Daoy (cell line): ENCODE data around the gene C4B. TPM values are rescaled to one million over a fixed set of nuclear protein-coding genes. Genes with fewer than 3 reads are reported as not detected.
"Not testable (repeated sequence)": the region's sequence is repeated elsewhere in the genome, so short reads cannot be mapped to it uniquely, and the experiment has no call there.

Source experiments
- DNase-seq: peaks from one replicate; pipeline ENCODE4 v3.0.0-alpha.2; 2015; ENCODE audit warnings: low read depth
- total RNA-seq: library from RNA; depleted of rRNA; stranded (reverse); fragments of >200 nt; shearing (Covaris generic); gene quantifications from 2 replicates; pipeline ENCODE4 v1.2.3, GENCODE V29; 2014

C4B gene
- total RNA-seq, 1 experiment from 2014 or later: 3.7 TPM

DNA sequence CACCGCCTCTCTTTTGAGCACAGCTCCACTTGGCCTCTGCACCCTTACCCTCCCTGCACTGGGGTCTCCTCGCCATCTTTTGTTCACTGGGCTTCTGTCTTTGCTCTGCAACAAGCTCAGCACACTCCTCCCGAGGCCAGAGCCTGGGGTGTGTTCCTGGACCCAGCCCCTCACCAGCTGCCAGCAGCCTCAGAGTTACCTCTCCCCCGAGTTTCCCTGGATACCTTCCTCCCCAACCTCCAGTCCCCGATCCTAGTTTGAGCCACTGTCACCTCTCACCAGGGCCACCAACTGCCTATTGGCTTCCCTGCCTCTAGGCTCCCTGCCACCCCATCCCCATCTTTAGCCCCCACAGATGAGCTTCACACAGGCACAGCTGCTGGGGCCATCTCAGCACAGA, 36.0 kb downstream of the C4B start:
- no peak for DNase-seq

DNA sequence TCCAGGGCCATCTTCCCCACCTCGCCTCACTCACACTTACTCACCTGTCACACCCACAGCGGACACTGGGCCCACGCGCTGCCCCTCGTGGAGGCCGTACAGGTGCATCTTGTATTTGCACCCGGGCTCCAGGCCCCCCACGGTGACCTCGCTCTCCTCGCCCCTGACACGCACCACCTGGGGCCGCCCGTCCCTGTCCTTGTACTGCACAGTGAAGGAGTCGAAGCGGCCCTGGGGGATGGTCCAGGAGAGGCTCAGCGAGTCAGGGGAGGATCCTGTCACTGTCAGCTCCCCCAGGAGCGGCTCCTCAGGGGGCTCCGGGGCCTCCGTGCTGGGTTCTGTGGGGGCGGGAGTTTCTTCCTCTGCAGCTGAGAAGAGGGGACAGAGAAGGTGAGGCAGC, 38.0 kb downstream of the C4B start:
- not testable (repeated sequence) for DNase-seq

DNA sequence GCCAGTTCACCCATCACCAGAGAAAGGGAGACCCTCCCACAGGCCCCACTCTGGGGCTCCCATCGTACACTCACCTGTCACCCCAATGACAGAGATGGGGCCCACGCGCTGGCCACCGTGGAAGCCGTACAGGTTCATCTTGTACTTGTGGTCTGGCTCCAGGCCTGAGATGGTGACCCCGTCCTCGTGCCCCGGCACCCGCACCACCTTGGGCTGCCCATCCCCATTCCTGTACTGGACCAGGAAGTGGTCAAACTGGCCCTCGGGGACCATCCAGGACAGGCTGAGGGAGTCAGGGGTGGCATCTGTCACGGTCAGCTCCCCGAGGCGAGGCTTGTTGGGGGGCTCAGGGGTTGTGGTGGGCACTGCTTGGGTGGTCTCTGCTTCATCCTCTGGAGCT, 38.7 kb downstream of the C4B start:
- DNase-seq: not testable (repeated sequence)

DNA sequence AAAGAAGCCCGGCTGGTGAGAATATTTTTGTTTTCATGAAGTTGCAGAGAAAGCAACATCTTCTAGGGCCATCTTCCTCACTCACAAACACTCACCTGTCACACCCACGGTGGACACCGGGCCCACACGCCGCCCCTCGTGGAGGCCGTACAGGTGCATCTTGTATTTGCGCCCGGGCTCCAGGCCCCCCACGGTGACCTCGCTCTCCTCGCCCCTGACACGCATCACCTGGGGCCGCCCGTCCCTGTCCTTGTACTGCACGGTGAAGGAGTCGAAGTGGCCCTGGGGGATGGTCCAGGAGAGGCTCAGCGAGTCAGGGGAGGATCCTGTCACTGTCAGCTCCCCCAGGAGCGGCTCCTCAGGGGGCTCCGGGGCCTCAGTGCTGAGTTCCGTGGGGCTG, 41.2 kb downstream of the C4B start:
- DNase-seq: not testable (repeated sequence)

DNA sequence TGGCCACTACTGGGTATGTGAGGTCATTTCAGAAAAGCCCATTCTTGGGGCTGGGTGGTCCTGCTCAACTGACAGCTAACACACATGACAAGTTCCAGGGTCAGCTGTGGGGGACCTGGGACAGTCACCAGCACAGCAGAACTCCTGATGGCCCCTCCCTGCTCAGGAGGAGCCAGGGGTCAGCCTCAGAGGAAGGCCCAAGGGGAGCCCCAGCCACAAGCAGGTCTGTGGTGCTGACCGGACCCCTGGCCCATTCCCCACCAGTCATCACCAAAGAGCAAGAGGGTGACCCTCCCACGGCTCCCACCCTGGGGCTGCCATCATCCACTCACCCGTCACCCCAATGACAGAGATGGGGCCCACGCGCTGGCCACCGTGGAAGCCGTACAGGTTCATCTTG, 41.7 kb downstream of the C4B start:
- DNase-seq: no peak

DNA sequence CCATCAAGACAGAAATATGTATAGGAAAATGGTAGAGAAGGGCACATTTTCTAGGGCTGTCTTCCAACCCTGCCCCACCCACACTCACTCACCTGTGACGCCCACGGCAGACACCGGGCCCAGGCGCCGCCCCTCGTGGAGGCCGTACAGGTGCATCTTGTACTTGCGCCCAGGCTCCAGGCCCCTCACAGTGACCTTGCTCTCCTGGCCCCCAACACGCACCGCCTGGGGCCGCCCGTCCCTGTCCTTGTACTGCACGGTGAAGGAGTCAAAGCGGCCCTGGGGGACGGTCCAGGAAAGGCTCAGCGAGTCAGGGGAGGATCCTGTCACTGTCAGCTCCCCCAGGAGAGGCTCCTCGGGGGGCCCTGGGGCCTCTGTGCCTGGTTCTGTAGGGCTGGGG, 43.4 kb downstream of the C4B start:
- DNase-seq: no peak

DNA sequence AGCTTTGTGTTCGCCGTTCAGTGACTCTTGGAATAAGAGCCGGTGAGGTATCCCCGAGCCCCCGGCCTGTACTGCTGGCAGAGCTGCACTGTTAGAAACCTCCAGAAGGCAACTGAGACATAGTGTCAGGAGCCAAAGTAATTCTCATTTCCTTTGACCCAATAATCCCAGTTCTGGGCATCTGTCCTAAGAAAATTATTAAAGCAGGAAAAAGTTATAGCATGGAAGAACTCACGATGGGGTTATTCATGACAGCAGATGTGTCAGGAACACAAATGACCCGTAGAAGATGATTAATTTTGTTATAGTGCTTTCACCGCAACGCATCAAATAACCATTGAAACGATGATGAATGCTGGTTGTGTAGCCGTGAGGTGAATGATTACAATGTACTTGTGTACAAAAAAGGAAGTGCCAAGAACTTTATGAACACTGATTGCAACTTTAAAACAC, 43.9 kb downstream of the C4B start:
- peak; percentile 32 for DNase-seq

DNA sequence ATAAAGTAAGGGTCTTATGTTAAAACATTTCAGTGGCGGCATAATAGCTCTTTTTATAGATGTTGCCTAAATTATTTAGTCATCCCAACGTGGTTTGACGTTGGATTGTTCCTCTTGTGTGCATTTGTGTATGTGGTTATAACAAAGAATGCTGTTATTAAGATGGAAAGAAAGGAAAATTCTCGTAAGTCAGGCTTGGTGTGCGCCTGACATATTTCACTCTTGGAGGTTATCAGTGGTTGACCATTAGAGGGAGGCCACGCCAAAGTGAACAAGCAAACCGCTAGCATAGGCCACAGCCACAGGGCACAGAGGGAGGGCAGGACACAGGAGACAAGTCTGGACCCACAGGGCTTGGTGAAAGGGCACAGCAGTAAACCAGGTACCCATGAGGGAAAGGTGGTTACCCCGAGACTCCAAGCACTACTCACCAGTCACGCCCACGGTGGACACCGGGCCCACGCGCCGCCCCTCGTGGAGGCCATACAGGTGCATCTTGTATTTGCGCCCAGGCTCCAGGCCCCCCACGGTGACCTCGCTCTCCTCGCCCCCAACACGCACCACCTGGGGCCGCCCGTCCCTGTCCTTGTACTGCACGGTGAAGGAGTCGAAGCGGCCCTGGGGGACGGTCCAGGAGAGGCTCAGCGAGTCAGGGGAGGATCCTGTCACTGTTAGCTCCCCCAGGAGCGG, 46.5 kb downstream of the C4B start:
- no peak for DNase-seq

DNA sequence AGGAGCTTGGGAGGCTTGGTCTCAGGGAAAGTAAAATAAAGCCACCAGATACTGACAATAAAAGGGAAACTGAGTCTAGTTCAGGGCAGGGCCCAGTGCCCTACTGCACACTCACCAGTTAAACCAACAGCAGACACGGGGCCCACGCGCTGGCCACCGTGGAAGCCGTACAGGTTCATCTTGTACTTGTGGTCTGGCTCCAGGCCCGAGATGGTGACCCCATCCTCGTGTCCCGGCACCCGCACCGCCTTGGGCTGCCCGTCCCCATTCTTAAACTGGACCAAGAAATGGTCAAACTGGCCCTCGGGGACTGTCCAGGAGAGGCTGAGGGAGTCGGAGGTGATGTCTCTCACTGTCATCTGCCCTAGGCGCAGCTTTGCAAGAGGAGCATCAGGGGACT, 50.1 kb downstream of the C4B start:
- DNase-seq: no peak

DNA sequence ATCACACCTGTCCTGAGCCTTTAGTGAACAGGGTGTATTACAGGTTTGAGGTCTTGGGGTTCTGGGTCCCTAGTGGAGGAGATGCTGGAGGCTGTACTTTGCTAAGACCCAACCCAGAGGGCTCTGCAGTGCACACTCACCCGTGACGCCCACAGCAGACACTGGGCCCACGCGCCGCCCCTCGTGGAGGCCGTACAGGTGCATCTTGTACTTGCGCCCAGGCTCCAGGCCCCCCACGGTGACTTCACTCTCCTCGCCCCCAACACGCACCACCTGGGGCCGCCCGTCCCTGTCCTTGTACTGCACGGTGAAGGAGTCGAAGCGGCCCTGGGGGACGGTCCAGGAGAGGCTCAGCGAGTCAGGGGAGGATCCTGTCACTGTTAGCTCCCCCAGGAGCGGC, 52.9 kb downstream of the C4B start:
- not testable (repeated sequence) for DNase-seq

DNA sequence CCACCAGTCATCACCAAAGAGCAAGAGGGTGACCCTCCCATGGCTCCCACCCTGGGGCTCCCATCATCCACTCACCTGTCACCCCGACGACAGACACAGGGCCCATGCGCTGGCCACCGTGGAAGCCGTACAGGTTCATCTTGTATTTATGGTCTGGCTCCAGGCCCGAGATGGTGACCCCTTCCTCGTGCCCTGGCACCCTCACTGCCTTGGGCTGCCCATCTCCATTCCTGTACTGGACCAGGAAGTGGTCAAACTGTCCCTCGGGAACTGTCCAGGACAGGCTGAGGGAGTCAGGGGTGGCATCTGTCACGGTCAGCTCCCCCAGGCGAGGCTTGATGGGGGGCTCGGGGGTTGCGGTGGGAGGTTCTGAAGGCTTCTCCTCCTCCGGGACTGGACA, 53.7 kb downstream of the C4B start:
- DNase-seq: not testable (repeated sequence)

DNA sequence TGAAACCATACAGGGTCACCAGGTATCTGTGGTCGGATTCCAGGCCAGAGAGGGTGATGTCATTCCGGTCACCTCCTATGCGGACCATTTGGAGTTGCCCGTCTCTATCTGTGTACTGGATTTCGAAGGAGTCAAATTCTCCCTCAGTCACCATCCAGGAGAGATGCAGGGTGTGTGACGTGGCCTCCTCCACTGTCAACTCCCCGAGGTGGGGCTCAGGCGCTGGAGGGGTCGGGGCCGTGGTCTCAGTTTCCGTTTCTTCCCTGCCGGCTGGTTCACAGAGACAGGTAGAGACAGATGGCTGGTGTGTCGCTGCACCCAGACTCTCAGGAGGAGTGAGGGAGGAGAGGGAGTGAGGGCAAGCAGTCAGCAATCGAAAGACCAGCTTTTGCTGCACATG, 54.3 kb downstream of the C4B start:
- DNase-seq: no peak

DNA sequence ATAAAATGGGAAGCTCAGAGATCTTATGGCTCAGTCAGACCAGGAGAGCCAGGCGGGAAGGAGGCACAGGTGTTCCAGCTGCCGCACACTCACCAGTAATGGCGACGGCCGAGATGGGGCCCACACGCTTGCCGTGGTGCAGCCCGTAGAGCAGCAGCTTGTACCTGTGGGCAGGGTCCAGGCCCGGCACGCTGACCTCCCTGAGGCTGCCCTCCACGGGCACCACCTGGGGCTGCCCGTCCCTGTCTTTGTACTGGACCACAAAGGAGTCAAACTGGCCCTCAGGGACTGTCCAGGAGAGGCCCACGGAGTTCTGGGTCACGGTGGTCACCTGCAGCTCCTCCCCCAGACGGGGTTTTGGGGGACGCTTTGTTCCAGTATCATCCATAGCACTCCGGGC, 54.9 kb downstream of the C4B start:
- DNase-seq: no peak

DNA sequence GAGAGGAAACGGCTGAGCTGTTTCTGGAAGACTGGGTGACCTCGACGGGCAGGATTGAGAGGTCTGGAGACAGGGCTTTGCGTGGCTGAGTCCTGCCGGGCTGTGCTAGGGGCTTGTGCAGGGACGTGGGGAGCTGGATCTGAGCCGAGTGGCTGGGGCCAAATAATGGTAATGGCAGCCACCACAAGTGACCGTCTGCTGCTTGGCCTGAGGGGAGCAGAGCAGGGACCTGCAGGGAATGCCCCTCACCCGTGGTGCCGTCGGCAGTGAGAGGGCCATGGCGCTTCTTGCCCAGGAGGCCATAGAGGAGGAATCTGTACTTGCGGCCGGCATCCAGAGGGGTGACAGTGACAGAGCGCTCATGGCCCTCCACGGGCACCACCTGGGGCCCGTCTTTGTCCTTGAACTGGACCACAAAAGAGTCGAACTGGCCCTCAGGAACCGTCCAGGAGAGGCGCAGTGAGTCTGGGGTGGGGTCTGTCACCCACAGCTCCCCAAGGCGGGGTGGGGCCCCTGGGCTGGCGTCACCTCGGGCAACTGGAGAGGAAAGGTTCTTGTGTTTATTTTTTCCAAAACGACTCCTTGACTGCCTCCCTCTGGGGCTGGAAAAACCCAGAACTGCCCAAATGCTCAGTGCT, 55.4 kb downstream of the C4B start:
- DNase-seq: no peak

DNA sequence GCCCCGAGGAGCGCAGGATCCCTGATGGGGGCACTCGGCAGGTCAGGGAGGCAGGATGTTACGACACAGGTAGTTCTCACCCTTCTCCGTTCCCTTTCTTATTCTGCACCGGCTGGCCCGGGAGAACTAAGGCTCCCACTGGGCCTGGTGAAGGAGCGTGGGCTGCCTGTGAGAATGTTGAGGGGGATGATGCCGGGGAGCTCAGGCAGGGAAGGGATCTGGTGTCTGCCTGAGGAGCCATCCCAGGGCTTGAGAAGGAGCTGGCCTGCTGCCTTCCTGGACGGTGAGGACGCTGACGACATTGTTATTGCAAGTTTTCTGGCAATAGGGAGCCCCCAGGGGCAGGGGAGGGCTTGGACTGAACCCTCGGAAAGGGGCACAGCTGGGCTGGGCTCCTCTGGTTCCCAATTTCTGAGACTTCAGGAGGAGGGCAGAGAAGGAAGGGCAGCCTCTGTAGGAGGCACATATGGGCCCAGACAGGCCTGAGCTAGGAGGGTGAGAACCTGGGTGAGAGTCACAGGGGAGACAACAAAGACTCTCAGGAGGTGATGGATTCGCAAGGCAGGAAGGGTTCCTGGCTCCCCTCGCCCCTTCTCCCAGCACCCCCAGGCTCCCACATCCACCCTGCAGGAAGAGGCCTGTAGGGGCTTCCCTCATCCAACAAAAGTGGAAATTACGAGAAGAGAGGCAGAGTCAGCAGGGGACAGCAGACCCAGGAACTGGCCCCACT, 56.4 kb downstream of the C4B start:
- no peak for DNase-seq

DNA sequence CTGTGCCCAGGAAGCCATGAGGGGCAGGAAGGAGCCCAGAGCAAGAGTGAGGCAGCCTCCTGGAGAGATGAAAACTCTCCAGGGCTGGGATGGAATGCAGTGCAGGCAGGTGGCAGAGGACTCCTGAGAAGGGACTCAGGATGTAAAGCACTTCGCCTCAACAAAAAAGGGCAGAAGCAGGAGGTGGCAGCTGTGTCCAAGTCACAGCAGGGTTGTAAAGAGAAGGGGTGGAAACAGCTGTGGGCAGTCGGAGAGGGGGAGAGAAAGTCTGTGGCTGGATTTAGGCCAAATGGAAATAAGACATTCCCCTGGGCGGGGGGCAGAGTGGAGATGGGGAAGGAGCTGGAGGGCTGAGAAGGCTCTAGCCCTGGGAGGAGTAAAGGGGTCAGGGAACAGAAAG, 58.5 kb downstream of the C4B start:
- no peak for DNase-seq

DNA sequence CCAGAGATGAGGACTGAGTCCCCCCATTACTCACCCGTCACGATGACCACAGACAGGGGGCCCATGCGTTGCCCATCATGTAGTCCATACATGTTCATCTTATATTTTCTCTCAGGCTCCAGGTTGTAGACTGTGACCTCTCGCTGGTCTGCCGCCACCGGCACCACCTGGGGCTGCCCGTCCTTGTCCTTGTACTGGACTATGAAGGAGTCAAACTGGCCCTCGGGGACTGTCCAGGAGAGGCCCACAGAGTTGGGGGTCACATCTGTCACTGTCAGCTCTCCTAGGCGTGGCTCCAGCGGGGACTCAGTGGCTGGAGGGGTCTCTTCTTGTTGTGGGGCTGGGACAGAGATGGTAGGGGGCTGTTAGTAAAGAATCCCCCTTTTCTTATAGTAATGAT, 59.0 kb downstream of the C4B start:
- DNase-seq: no peak

DNA sequence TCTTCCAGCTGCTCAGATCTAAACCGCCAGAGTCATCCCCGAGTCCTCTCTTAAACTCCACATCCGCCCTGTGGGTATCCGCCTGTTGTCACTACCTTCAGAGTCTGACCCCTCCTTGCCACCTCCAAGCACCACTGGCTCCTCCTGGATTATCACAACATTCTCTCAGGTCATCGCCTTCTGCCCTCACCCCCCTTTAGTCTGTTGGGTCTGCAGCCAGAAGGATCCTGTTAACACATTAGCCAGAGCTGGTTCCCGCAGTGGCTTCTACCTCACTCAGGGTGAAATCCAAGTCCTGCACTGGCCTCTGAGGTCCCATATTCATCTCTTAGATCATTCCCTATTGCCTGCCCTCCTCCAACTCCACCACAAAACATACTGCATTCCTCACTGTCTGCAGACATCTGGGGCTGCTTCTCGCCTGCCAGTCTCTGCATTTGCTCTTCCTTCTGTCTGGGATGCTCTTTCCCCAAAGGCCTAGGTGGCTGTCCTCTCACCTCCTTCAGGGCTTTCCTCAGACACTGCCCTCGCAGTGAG, 60.5 kb downstream of the C4B start:
- DNase-seq: no peak

DNA sequence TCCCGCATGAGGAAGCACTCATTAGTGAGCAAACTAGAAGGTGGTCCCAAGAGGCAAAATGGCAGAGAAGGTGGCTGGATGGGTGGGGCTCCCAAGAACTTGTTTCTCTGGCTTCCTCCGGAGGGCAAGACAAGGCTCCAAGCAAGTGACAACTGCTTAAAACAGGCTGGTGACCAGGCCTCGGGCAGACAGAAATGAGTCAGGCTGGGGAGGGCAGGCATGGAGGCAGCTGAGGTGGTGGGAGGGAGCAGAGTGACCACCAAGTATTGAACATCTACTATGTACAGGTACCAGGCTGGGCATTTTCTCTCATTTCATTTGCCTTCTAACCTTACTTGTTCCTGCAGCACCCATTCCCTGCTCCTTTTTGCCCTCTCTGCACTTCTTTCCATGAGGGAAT, 61.2 kb downstream of the C4B start:
- peak; percentile 44 for DNase-seq

DNA sequence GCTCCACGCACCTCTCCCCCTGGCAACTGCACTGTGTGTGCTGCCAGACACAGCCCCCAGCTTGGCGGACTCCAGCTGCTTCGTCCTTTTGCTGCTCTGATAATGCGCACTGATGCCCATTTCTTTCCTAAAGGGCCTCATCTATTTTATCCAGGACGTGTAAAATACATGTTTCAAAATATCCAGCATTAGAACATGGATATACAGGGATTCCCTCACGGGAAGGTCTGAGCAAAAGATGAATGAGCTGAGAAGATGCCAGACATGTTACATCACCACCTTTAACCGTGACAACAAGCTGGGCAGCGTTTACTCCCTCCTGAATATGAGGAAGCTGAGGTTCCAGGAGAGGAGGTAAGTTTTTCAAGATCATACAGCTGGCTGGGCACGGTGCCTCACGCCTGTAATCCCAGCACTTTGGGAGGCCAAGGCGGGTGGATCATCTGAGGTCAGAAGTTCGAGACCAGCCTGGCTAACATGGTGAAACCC, 61.8 kb downstream of the C4B start:
- DNase-seq: peak; percentile 89

DNA sequence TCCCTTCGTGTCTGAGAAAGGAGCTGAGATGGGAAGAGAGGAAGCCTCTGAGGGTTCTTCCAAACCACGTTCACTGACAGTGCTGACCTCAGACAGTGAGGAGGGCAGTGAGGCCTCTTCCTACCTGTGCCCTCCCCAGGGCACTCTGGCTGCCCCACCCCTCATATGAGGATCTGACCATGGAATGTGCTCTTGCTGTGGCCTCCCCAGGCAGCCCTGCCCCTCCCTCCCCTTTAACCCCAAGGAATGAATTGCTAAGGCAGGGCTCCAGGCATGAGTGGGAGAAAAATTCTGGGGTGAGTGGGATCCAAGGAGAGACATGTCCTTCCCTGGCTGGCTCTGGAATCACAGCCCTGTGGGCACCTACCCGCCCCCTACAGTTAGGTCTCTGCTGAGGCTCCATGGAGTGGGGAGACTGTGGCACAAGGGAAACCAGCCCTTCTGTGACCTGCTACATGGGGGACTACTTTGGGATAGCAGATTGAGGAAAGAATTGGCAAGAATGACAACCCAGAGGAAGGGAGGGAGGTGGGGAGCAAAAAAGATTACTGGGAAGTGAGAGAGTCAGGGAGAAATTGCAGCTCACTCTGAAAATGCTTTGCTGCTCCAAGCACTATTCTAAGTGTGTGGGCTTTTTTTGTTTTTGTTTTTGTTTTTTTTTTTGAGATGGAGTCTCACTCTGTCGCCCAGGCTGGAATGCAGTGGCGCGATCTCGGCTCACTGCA, 65.1 kb downstream of the C4B start:
- DNase-seq: no peak
